HEK293 (cell line): ENCODE measurements around the gene PRPH2.

Source experiments
- CTCF ChIA-PET: fragments of 350-600 bp; formaldehyde crosslinking; extraction: SDS; loops from one replicate; lab custom pipeline; 2021; ENCODE audit warnings: antibody characterized with exemption; lab: Yijun Ruan, JAX
- POLR2A ChIA-PET: fragments of 300-600 bp; formaldehyde crosslinking; extraction: SDS; loops from one replicate; lab custom pipeline; 2020; ENCODE audit warnings: antibody characterized with exemption, inconsistent platforms; lab: Yijun Ruan, JAX
- H3K27ac ChIP-seq: fragments of 200-500 bp; sonication (Bioruptor generic); 2 replicates; pipeline ENCODE4 v1.5.1; 2014; ENCODE audit warnings: low read depth, low read length, control low read depth, inconsistent platforms; ENCODE audit errors: extremely low read depth
- H3K36me3 ChIP-seq, 2 experiments: fragments of 200-500 bp in 1 of 2; sonication (Bioruptor generic) in 1 of 2; 1 replicate in 1 of 2; 2 replicates in 1 of 2; pipeline ENCODE4 v1.5.1; 2014 to 2017; ENCODE audit warnings: inconsistent platforms in 2 of 2, low read length in 2 of 2; ENCODE audit not compliant: control insufficient read depth in 2 of 2, insufficient read depth in 1 of 2
- H3K4me1 ChIP-seq: fragments of 200-500 bp; sonication (Bioruptor generic); 2 replicates; pipeline ENCODE4 v1.5.1; 2014; ENCODE audit warnings: mild to moderate bottlenecking, low read length, inconsistent platforms; ENCODE audit not compliant: control insufficient read depth, insufficient read depth
- H3K4me3 ChIP-seq: 2 replicates; pipeline ENCODE4 v1.5.1; 2011; ENCODE audit warnings: low read depth, mild to moderate bottlenecking, control low read depth, low read length, moderate library complexity
- H3K9me3 ChIP-seq: fragments of 200-500 bp; sonication (Bioruptor generic); 2 replicates; pipeline ENCODE4 v1.5.1; 2014; ENCODE audit warnings: low read depth, low read length, inconsistent platforms; ENCODE audit not compliant: control insufficient read depth, insufficient read depth
- GFI1B ChIP-seq: fragments of 450-650 bp; formaldehyde crosslinking; IDR thresholded peaks from 2 replicates; pipeline ENCODE4 v1.5.1; 2016; ENCODE audit warnings: missing biosample characterization, missing genetic modification characterization
- HOXC10 ChIP-seq: sonication (generic); formaldehyde crosslinking; IDR thresholded peaks from 2 replicates; pipeline ENCODE4 v1.8.1; 2023; ENCODE audit warnings: mild to moderate bottlenecking, missing genetic modification reagents
- IKZF3 ChIP-seq: fragments of 450-650 bp; IDR thresholded peaks from 2 replicates; pipeline ENCODE4 v1.5.0; 2018; ENCODE audit warnings: missing biosample characterization, mild to moderate bottlenecking, missing genetic modification characterization, moderate library complexity
- OSR2 ChIP-seq: fragments of 450-650 bp; formaldehyde crosslinking; IDR thresholded peaks from 2 replicates; pipeline ENCODE4 v1.5.1; 2016; ENCODE audit warnings: missing biosample characterization, missing genetic modification characterization
- ZBTB1 ChIP-seq: fragments of 450-650 bp; formaldehyde crosslinking; IDR thresholded peaks from 2 replicates; pipeline ENCODE4 v1.5.1; 2016; ENCODE audit warnings: missing biosample characterization, missing genetic modification characterization
- ZFP37 ChIP-seq: fragments of 450-650 bp; formaldehyde crosslinking; IDR thresholded peaks from 2 replicates; pipeline ENCODE4 v1.5.1; 2016; ENCODE audit warnings: missing biosample characterization, missing genetic modification characterization
- ZFP41 ChIP-seq: fragments of 450-650 bp; formaldehyde crosslinking; IDR thresholded peaks from 2 replicates; pipeline ENCODE4 v1.5.1; 2016; ENCODE audit warnings: missing biosample characterization, missing genetic modification characterization, borderline replicate concordance
- ZIC2 ChIP-seq: fragments of 450-650 bp; formaldehyde crosslinking; IDR thresholded peaks from 2 replicates; pipeline ENCODE4 v1.5.1; 2016; ENCODE audit warnings: missing biosample characterization, missing genetic modification characterization
- ZNF354C ChIP-seq: fragments of 450-650 bp; formaldehyde crosslinking; IDR thresholded peaks from 2 replicates; pipeline ENCODE4 v1.5.1; 2016; ENCODE audit warnings: missing biosample characterization, missing genetic modification characterization, low read depth, borderline replicate concordance
- ZNF391 ChIP-seq: fragments of 450-650 bp; formaldehyde crosslinking; IDR thresholded peaks from 2 replicates; pipeline ENCODE4 v1.5.1; 2016; ENCODE audit warnings: low read depth, missing biosample characterization, missing genetic modification characterization, borderline replicate concordance
- ZNF404 ChIP-seq: fragments of 450-650 bp; formaldehyde crosslinking; IDR thresholded peaks from 2 replicates; pipeline ENCODE4 v1.5.1; 2017; ENCODE audit warnings: missing biosample characterization, missing genetic modification characterization
- ZNF76 ChIP-seq: fragments of 450-650 bp; formaldehyde crosslinking; IDR thresholded peaks from 2 replicates; pipeline ENCODE4; 2016; ENCODE audit warnings: low read depth, missing biosample characterization, missing genetic modification characterization, borderline replicate concordance
- TF ChIP-seq, protein P1 (sequence below): fragments of 450-650 bp; formaldehyde crosslinking; IDR thresholded peaks from 2 replicates; pipeline ENCODE4 v1.5.1; 2016; ENCODE audit warnings: missing biosample characterization, missing genetic modification characterization, borderline replicate concordance
- TF ChIP-seq, protein P2 (sequence below): fragments of 450-650 bp; formaldehyde crosslinking; IDR thresholded peaks from 2 replicates; pipeline ENCODE4 v1.5.1; 2016; ENCODE audit warnings: missing biosample characterization, missing genetic modification characterization
- TF ChIP-seq, protein P3 (sequence below): fragments of 450-650 bp; formaldehyde crosslinking; IDR thresholded peaks from 2 replicates; pipeline ENCODE4 v1.5.1; 2016; ENCODE audit warnings: missing biosample characterization, missing genetic modification characterization

PRPH2 gene

DNA sequence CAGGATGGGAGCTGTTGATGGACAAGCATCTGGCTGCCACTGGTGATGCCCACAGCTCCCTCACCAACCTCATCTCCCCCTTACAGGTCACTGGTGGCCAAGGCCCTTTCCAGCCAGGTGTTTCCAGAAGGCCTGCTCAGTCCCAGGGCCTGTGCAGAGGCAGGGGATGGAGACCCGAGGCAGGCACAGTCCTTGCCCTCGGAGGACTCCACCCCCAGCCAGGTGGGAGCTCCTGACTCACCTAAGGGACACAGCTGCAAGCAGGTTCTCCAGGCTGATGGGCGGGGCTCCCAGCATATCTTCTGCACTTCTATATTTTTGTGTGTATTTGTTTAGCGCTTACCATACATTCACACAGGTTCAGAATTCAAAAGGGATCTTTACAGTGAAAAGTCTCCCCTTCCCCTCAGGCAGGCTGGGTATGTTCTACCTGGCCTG lies 17.4 kb downstream of the PRPH2 start:
- ChIA-PET CTCF (interaction anchor here (0.6 to 1.0 kb wide), 2 partner anchors 22 to 173 kb away, joined by 3 read pairs; no protein-coding TSS in a partner anchor), POLR2A (interaction anchor here (0.7 kb wide), 1 partner anchor 15 kb away, joined by 3 read pairs; no protein-coding TSS in a partner anchor)
- Histone ChIP-seq H3K4me1 (no peaks in the 10 kb centered on the region), H3K27ac (no peak overlapping the region), H3K36me3 (no peaks in the 10 kb centered on the region), H3K4me3 (no peak overlapping the region), H3K9me3 (no peaks in the 10 kb centered on the region)
- TF ChIP-seq, protein P1, sequence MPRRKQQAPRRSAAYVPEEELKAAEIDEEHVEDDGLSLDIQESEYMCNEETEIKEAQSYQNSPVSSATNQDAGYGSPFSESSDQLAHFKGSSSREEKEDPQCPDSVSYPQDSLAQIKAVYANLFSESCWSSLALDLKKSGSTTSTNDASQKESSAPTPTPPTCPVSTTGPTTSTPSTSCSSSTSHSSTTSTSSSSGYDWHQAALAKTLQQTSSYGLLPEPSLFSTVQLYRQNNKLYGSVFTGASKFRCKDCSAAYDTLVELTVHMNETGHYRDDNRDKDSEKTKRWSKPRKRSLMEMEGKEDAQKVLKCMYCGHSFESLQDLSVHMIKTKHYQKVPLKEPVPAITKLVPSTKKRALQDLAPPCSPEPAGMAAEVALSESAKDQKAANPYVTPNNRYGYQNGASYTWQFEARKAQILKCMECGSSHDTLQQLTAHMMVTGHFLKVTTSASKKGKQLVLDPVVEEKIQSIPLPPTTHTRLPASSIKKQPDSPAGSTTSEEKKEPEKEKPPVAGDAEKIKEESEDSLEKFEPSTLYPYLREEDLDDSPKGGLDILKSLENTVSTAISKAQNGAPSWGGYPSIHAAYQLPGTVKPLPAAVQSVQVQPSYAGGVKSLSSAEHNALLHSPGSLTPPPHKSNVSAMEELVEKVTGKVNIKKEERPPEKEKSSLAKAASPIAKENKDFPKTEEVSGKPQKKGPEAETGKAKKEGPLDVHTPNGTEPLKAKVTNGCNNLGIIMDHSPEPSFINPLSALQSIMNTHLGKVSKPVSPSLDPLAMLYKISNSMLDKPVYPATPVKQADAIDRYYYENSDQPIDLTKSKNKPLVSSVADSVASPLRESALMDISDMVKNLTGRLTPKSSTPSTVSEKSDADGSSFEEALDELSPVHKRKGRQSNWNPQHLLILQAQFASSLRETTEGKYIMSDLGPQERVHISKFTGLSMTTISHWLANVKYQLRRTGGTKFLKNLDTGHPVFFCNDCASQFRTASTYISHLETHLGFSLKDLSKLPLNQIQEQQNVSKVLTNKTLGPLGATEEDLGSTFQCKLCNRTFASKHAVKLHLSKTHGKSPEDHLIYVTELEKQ (tag by site-specific recombination) = no peak
- TF ChIP-seq ZNF76 = no peak
- no peak for TF ChIP-seq OSR2
- TF ChIP-seq ZFP37 (tag by site-specific recombination) = no peak
- no peak for TF ChIP-seq ZNF354C
- TF ChIP-seq, protein P2, sequence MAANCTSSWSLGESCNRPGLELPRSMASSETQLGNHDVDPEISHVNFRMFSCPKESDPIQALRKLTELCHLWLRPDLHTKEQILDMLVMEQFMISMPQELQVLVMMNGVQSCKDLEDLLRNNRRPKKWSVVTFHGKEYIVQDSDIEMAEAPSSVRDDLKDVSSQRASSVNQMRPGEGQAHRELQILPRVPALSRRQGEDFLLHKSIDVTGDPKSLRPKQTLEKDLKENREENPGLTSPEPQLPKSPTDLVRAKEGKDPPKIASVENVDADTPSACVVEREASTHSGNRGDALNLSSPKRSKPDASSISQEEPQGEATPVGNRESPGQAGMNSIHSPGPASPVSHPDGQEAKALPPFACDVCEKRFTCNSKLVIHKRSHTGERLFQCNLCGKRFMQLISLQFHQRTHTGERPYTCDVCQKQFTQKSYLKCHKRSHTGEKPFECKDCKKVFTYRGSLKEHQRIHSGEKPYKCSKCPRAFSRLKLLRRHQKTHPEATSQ (tag by site-specific recombination) = no peak
- no peak for TF ChIP-seq ZFP41 (tag by site-specific recombination)
- no peak for TF ChIP-seq ZNF404
- no peak for TF ChIP-seq IKZF3 (tag by site-specific recombination)
- no peak for TF ChIP-seq HOXC10 (CRISPR knock-in tag)
- no peak for TF ChIP-seq GFI1B
- TF ChIP-seq, protein P3, sequence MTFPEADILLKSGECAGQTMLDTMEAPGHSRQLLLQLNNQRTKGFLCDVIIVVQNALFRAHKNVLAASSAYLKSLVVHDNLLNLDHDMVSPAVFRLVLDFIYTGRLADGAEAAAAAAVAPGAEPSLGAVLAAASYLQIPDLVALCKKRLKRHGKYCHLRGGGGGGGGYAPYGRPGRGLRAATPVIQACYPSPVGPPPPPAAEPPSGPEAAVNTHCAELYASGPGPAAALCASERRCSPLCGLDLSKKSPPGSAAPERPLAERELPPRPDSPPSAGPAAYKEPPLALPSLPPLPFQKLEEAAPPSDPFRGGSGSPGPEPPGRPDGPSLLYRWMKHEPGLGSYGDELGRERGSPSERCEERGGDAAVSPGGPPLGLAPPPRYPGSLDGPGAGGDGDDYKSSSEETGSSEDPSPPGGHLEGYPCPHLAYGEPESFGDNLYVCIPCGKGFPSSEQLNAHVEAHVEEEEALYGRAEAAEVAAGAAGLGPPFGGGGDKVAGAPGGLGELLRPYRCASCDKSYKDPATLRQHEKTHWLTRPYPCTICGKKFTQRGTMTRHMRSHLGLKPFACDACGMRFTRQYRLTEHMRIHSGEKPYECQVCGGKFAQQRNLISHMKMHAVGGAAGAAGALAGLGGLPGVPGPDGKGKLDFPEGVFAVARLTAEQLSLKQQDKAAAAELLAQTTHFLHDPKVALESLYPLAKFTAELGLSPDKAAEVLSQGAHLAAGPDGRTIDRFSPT (tag by site-specific recombination) = no peak
- no peak for TF ChIP-seq ZBTB1

DNA sequence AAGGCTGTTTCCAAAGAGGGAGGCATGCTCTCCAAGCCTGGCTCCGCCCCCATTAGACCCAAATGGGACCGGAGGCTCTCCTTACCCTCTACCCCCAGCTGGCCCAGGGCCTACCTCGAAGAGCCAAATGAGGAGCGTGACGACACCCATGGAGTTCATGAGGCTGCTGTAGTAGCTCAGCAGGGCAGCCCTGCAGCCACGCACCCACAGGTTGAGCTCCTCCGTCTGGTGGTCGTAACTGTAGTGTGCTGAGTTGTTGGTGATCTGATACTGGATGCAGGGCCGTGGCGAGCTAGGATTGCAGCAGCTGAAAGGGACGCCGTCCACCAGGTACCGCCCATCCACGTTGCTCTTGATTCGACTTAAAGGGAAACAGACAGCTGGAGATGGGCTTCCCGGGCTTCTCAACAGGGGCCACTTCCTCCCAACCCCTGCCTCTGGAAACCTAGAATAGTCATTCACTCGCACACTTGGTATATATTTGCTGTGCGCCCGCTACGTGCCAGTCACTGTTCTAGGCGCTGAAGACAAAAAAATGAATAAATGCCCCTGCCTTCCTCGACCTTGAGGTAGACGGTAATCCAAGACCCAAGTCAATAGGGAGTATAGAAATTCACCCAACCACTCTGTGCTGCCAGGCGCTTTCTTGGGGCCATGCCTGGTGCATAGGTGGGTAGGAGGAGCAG lies 18.0 kb downstream of the PRPH2 start:
- Histone ChIP-seq H3K9me3 (no peaks in the 10 kb centered on the region), H3K4me3 (no peak overlapping the region), H3K4me1 (no peaks in the 10 kb centered on the region), H3K27ac (no peak overlapping the region), H3K36me3 (no peaks in the 10 kb centered on the region)
- ChIA-PET CTCF (interaction anchor here (0.6 to 0.9 kb wide), 4 partner anchors 158 to 230 kb away, joined by 3 read pairs; no protein-coding TSS in a partner anchor), POLR2A (no interaction called here)
- no peak for TF ChIP-seq ZNF391 (tag by site-specific recombination)
- peak; percentile 56; the same call in 1 of the 2 replicates for TF ChIP-seq ZIC2 (tag by site-specific recombination)
